Hepatocyte (in vitro differentiated cells): Measurements from ENCODE around the gene PLXND1.

ENCODE experiments used
- CTCF ChIP-seq: fragments of 200-600 bp; sonication (generic); IDR thresholded peaks from 2 replicates; pipeline ENCODE4 v1.5.1; 2016; ENCODE audit warnings: antibody characterized with exemption, mild to moderate bottlenecking; ENCODE audit not compliant: poor library complexity
- EZH2phosphoT487 ChIP-seq: fragments of 200-600 bp; sonication (generic); IDR thresholded peaks from one replicate; pipeline ENCODE4 v1.6.1; 2018; ENCODE audit warnings: antibody characterized with exemption, mild to moderate bottlenecking, low read depth, moderate library complexity; ENCODE audit not compliant: unreplicated experiment, severe bottlenecking

- peak; percentile 4 for TF ChIP-seq CTCF
- no peak for TF ChIP-seq EZH2phosphoT487
Observed at GRCh38 chr3:129605203-129605921, 1.1 kb downstream of the PLXND1 start.
